Heart left ventricle (tissue), 13 donors: ENCODE results near the gene AQP2.

Experiments
- CTCF ChIP-seq, 12 donors: fragments of 200-600 bp; sonication (generic) in 4 of 12; IDR thresholded peaks; one replicate each; pipeline versions ENCODE4 v1.5.0 to v1.8.0; 2018 to 2022; ENCODE audit warnings: antibody characterized with exemption in 12 of 12, mild to moderate bottlenecking in 5 of 12
- POLR2A ChIP-seq, 2 donors: fragments of 450-650 bp; IDR thresholded peaks; one replicate each; pipeline ENCODE4 v1.6.1; 2017; ENCODE audit warnings: antibody characterized with exemption in 2 of 2, mild to moderate bottlenecking in 2 of 2, moderate library complexity in 2 of 2
- donor health status: ischemic (EF 13 %, LVEDD 7.1; RV severe dilation, severe dysfunction).
- donor health status: DM: no; HTN: yes; CAD: no.
- donor health status: DM: no; HTN: no; CAD: no.
- donor health status: ischemic (EF 25% LVEDD 6.9; RV normal size, moderate dysfunction).
- donor health status: ischemic (EF 25% LVEDD 5.7; RV mildly dilated, moderate dysfunction).
- donor health status: ischemic (EF 35%, LVEDD 5.7; RV mildly dilated, moderate dysfunction).
- donor health status: nonischemic (EF 11% LVEDD 7.7; RV severe dilation, severe dysfunction).
- donor health status: DM: yes; HTN: yes; CAD: no.
- donor health status: PGD.
- donor health status: ischemic (EF 29% LVEDD 5.4; RV normal size, mild dysfunction).
- donor health status: nonischemic (EF 23%, LVEDD 6.1; RV moderate dilation, normal function).

- no peak for TF ChIP-seq POLR2A (IDR thresholded peaks at IDR 0.05)
- TF ChIP-seq CTCF (IDR thresholded peaks at IDR 0.05), result no peak
Measured at GRCh38 chr12:49978125-49978524, 27.6 kb downstream of the AQP2 start.
